HG02870 (cell line): ENCODE data around the gene TRIM69.
"Not testable (repeated sequence)": the region's sequence is repeated elsewhere in the genome, so short reads cannot be mapped to it uniquely, and the experiment has no call there.

Source experiments
- ATAC-seq: cut with Tn5 transposase; IDR thresholded peaks from one replicate; pipeline ENCODE4 v1.9.1; 2021; ENCODE audit warnings: mild to moderate bottlenecking, moderate library complexity; ENCODE audit not compliant: unreplicated experiment

Gene TRIM69

GRCh38 chr15:44738340-44738984, 2.1 kb downstream of the TRIM69 start:
- ATAC-seq: no peak

DNA sequence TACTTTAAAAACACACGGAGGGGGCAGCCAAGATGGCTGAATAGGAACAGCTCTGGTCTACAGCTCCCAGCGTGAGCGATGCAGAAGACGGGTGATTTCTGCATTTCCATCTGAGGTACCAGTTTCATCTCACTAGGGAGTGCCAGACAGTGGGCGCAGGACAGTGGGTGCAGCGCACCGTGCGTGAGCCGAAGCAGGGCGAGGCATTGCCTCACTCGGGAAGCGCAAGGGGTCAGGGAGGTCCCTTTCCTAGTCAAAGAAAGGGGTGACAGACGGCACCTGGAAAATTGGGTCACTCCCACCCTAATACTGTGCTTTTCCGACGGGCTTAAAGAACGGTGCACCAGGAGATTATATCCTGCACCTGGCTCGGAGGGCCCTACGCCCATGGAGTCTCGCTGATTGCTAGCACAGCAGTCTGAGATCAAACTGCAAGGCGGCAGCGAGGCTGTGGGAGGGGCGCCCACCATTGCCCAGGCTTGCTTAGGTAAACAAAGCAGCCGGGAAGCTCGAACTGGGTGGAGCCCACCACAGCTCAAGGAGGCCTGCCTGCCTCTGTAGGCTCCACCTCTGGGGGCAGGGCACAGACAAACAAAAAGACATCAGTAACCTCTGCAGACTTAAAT, 3.0 kb downstream of the TRIM69 start:
- ATAC-seq: not testable (repeated sequence)

DNA sequence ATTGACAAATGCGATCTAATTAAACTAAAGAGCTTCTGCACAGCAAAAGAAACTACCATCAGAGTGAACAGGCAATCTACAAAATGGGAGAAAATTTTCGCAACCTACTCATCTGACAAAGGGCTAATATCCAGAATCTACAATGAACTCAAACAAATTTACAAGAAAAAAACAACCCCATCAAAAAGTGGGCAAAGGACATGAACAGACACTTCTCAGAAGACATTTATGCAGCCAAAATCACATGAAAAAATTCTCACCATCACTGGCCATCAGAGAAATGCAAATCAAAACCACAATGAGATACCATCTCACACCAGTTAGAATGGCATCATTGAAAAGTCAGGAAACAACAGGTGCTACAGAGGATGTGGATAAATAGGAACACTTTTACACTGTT, 7.1 kb downstream of the TRIM69 start:
- not testable (repeated sequence) for ATAC-seq

- no peak for ATAC-seq
Observed at GRCh38 chr15:44753345-44753744, 17.0 kb downstream of the TRIM69 start.

GRCh38 chr15:44763187-44763586, 26.9 kb downstream of the TRIM69 start:
- no peak for ATAC-seq

DNA sequence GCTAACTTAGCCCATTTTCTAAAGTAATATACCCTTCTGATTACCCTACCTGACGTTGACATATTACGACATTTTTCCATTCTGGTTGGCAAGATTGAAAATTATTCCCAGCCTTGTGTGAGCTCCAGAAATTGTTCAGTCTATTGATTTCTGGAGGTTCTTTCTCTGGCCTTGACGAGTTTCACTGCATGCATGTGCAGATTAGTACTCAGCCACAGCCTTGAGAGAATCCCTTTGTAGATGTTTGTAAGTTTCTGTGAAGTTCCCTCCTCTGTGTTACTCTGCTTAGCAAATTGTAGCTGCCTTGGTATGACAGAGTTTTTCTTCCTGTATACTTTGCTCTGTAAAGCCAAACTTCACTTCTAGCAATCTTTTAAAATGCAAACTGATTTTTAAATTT, 27.5 kb downstream of the TRIM69 start:
- ATAC-seq: no peak

DNA sequence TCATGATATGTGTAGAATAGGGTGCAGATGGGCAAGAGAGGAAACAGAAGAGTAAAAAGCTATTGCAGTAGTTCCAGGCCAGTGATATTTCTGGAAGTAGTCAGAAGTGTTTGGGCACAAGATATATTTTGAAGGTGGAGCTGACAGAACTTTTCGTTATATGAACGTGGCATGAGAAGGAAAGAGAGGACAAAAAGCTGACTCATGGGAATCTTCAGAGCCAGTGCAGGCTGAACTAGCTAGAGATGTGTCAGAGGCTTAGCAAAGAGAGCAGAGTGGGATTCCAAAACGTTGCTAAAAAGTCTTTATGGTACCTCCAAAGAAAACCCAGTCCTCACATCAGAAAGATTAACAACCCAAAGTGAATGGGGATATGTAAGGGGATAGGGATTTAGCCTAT, 28.7 kb downstream of the TRIM69 start:
- ATAC-seq: no peak

DNA sequence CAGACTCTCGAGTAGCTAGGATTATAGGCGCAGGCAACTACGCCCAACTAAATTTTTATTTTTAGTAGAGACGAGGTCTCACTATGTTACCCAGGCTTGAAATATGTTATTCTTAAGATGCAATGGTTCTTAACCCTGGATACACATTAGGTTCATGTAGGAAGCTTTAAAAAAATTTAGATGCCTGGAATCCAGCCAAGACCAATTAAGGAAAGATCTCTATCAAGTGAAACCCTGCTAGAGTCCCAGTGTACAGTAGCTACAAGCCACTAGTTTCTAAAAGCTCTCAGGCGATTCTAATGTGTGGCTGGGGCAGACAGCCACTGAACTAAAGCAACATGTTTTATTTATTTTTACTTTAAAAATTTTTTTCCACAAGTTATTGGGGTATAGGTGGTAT, 33.2 kb downstream of the TRIM69 start:
- ATAC-seq: no peak

GRCh38 chr15:44770715-44771114, 34.4 kb downstream of the TRIM69 start:
- ATAC-seq: not testable (repeated sequence)

DNA sequence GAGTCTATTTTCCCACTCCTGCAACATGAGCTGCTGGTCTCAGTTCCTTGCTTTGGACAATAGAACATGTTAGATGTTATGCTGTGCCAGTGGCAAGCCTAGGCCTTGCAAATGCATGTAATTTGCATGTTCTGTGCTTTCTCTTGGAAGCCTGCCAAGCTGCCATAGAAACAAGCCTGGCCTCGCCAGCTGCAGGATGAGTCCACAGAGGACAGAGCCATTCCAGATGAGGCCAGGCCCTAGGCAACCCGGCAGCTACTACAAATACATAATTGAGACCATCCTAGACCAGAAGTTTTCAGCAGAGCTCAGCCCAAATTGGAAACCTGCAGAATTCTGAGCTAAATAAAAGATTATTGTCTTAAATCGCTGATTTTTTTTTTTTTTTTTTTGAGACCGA, 39.6 kb downstream of the TRIM69 start:
- ATAC-seq: no peak

DNA sequence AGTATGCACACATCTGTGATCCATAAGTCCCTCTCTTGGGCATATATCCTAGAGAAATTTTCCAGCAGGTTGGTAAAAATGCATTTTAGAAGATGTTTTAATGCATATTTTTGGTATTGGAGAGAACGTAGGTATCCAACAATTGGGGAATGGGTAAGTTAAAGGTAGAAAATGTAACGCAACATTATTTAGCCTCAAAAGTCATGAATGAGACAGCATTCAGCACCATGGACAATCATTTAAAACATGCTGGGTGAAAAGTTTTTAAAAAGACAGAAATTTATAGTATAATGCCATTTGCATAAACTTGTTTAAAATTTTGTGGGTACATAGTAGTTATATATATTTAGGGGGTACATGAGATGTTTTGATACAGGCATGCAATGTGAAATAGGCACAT, 43.4 kb downstream of the TRIM69 start:
- ATAC-seq: no peak

DNA sequence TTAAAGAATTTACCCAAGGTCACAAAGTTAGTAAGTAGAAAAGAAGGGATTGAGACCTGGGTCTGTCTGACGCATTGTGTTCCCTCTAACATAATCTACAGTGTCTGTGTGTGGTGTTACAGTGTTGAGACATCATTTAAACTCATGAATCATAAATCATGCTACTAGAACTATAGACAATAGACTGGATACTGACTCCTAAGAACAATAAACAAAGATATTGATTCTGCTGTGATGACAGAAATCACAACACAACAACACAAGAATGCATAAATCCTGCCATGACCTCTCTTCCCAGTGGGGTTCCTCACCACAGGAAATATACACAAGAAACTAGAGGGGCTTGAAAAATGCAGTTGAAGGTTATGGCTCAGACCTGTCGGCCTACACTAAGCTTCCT, 44.3 kb downstream of the TRIM69 start:
- no peak for ATAC-seq

- no peak for ATAC-seq
Observed at GRCh38 chr15:44781128-44781810, 44.9 kb downstream of the TRIM69 start.

DNA sequence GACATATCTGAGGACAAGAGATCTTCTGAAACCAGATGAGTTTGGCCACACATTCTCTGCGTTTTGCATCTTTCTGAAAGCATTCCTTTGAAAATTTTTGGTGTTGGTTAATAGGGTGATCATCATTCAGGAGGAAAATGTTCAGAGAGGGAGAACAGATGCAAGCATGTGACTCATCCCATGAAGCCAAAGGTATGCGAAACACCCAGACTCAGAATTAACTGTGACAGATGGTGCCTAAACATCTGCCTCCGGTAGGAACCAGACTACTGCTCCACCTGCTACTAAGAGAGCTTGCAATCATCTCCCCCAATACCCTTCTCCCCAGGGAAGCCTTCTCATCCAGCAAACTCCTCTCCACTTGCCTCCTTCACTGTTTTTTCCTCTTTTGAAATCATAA, 46.2 kb downstream of the TRIM69 start:
- ATAC-seq: no peak

DNA sequence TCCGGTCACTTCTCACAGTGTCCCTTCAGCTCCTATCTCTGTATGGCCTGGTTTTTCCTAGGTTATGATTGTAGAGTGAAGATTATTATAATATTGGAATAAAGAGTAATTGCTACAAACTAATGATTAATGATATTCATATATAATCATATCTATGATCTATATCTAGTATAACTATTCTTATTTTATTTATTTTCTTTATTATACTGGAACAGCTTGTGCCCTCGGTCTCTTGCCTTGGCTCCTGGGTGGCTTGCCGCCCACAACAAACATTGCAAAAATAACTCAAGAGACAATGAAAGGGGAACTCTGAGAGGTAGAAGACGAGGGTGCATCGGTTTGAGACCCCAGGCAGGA, 48.6 kb downstream of the TRIM69 start:
- not testable (repeated sequence) for ATAC-seq

- ATAC-seq: no peak
Observed at GRCh38 chr15:44788748-44789147, 52.4 kb downstream of the TRIM69 start.

- no peak for ATAC-seq
Observed at GRCh38 chr15:44790215-44790614, 53.9 kb downstream of the TRIM69 start.

DNA sequence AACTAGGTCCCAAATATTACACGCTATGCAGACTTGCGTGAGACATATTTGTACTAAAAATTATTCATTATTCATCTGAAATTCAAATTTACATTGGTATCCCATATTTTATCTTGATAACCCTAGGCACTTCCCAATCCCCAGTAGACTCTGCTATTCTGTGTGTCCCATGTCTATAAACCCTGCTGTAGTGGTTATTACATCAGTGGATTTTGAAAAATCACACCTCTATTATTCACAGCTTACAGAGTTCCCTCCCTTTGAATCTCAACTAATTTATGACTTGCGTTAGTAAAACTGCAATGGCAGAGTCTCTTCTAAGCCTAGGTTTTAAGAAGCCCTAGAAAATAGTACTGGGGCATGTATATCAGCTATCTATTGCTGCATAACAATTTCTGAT, 54.3 kb downstream of the TRIM69 start:
- ATAC-seq: no peak

- no peak for ATAC-seq
Observed at GRCh38 chr15:44792715-44793114, 56.4 kb downstream of the TRIM69 start.

DNA sequence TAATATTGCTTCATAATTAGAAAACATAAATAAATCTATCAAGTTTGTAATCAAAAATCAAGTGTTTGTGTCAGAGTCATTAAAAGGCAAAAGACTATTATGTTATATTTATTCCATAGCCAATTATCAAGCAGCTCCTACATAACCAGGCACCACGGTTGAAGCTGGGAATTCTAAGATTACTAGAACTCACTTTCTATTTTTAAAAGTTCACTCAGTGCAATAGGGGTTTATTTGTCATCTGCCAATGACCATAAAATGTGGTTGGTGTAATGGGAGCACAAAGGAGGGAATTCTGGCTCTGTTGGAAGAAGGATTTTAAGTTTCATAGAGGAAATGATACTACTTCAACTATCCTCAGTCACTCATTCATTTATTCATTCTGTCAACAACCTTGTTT, 57.7 kb downstream of the TRIM69 start:
- no peak for ATAC-seq

- no peak for ATAC-seq
Observed at GRCh38 chr15:44796508-44796907, 60.2 kb downstream of the TRIM69 start.

DNA sequence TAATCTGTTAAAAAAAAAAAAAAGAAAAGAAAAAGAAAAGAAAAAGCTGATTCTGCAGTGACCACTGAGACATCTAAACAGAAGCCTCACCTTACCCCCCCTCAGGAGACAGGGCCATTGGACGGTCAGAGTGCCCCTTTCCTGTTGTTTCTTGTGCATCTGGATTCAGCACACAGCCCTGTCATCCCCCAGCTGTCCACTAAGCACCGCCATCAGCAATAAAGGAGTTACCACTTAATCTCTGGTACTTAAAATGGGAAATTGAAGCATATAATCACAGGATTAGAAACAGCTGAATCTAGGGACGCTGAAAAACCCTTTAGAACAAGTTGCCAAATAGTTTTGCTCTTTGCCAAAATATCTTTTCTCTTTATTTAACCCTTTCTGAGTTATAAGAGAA, 62.5 kb downstream of the TRIM69 start:
- ATAC-seq: no peak
